ENCODE data around the gene NTRK3.

GRCh38 chr15:87939848-87940457 is 316.6 kb downstream of the NTRK3 start:
- TF ChIP-seq CTCF (IDR thresholded peaks at IDR 0.05) (no peak), POLR2AphosphoS5 (IDR thresholded peaks at IDR 0.05) (no peak), EP300 (IDR thresholded peaks at IDR 0.05) (no peak), POLR2A (IDR thresholded peaks at IDR 0.05) (no peak)

All from upper lobe of left lung (tissue), 4 donors.